ENCODE measurements around the gene MLLT6.

Gene MLLT6

DNA sequence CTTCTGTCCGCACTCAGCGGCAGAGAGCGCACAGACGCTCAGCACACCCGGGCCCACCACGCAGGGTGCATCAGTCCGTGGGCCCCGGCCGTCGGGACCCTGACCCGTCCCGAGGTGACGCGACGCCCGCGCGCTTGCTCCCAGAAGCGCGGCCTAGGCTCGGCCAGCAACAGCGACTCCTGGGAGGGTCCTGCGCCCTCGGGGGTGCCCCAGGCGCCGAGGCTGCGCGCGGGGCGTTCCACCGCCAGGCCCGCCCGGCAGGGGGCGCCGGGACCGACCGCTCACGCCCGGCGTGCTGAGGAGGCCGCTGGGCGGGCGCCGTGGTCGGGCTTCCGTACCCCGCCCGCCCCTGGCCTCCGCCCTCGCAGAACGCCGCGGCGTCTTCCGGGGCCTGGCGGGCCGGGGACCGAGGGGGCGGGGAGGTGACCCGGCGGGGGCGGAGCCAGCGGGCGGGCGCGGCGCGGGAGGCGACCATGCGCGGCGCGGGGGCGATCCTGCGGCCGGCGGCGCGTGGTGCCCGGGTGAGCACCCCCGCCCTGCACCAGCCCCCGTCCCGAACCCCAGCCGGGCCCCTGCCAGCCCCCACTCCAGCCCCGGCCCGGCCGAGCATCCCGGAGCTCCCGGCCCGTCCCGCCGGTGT, 24.9 kb downstream of the MLLT6 start, which contains the start of gene CISD3:
TSS of gene CISD3 (plus strand) at position 456 of the 640 bp plus-strand sequence. CDS start at position 474, 18 bp downstream.
- Histone ChIP-seq H3K4me1 (peaks cover 0 to 45% (median 37%) of the 10 kb centered on the region in 4 donors), H3K9me3 (no peaks in the 10 kb centered on the region), H3K36me3 (peaks cover 7 to 35% (median 24%) of the 10 kb centered on the region in 3 donors), H3K4me3 (peak within 1 kb of the TSS; percentile 68 to 79), H3K27me3 (no peaks in the 10 kb centered on the region), H3K27ac (peak within 1 kb of the TSS; percentile 86 to 94)
- TF ChIP-seq, protein P1, sequence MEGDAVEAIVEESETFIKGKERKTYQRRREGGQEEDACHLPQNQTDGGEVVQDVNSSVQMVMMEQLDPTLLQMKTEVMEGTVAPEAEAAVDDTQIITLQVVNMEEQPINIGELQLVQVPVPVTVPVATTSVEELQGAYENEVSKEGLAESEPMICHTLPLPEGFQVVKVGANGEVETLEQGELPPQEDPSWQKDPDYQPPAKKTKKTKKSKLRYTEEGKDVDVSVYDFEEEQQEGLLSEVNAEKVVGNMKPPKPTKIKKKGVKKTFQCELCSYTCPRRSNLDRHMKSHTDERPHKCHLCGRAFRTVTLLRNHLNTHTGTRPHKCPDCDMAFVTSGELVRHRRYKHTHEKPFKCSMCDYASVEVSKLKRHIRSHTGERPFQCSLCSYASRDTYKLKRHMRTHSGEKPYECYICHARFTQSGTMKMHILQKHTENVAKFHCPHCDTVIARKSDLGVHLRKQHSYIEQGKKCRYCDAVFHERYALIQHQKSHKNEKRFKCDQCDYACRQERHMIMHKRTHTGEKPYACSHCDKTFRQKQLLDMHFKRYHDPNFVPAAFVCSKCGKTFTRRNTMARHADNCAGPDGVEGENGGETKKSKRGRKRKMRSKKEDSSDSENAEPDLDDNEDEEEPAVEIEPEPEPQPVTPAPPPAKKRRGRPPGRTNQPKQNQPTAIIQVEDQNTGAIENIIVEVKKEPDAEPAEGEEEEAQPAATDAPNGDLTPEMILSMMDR (IDR thresholded peaks at IDR 0.05), result peak; percentile 60 to 96
- DNase-seq, result peak; percentile 76 to 91
- intact Hi-C loops (cut with DNase I; ENCODE audit: low total_unique reads), result loop anchor here (10.0 kb wide), 1 partner anchor 375 kb away; the partner anchor contains the start of gene SOCS7

DNA sequence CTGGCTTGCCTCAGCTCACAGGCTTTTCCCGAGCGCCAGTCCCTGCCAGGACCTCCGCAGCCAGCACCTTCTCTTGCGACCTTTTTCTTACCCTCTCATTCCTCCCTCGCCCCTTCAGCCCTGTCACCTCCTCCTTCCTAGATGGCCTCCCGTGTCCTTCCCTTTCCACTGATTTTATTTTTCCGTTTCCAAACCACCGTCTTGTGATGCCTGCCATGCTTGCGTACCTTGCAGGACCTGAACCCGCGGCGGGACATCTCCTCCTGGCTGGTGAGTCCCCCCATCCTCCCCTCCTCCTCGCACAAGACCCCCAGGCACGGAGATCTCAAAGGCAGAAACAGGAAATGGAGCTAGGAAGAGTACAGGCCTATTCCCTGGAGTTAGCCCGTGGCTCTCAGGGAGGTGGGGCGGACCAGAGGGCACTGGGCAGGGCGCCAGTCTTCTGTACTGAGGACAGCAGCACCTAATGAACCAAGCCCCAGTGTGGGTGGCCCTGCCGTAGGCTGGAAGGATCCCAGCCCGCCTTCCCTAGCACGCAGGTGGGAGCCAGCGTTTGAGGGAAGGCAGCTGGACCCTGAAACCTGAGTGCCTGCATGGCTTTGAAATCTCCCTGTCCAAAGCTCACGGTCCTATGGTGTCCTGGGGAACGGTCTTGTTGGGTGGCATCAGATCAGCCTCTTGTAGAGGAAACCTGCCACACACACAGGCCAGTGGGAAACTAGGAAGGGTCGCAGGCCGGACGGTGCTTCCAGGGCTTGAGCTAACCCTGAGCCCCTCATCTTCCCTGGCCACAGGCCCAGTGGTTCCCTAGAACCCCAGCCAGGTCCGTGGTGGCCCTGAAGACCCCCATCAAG, 25.7 kb downstream of the MLLT6 start:
- DNase-seq, result peak; percentile 65 to 91
- Histone ChIP-seq H3K27ac (peak overlapping the region; percentile 86 to 94), H3K4me1 (peaks cover 0 to 52% (median 43%) of the 10 kb centered on the region in 4 donors), H3K27me3 (no peaks in the 10 kb centered on the region), H3K4me3 (peak overlapping the region; percentile 68 to 79), H3K9me3 (no peaks in the 10 kb centered on the region), H3K36me3 (peaks cover 7 to 35% (median 20%) of the 10 kb centered on the region in 3 donors)
- intact Hi-C loops (cut with DNase I; ENCODE audit: low total_unique reads), result loop anchor here (10.0 kb wide), 1 partner anchor 376 kb away; the partner anchor contains the start of gene SOCS7
- TF ChIP-seq, protein P1 (IDR thresholded peaks at IDR 0.05), result no peak

DNA sequence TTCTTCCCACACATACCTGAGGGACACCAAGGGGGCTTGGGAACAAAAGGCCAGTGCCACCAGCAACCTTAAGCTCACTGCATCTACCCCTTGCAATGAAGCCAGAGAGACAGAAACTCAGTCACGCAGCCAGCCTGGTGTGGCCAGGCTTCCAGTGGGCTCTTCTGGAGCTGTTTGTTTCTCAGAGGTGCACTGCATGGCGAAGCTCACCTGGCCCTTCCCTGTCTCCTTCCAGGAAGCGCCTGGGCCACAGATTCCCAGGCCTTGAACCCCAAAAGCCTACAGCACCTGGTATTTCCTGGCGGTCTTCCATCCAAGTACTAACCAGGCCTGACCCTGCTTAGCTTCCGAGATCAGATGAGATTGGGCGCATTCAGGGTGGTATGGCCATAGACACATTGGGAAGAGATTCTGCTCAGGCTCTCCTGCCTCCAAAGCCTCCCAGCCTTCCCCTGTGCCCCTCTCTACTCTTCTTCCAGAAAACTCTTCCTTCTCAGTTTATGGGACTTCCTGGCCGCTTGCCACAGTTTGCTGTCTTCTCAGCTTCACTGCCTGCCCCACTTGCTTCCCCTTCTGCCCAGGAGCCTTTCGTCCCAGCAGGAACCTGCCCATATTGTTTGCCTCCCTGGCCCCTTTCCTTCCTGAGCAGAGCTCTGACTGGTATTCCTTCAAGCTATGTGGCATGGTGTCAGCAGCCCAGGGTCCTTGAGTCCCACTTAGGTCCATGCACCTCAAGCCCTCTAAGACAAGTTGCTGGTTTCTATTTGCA, 26.6 kb downstream of the MLLT6 start:
- H3K27ac ChIP-seq, result peak overlapping the region; percentile 86 to 94
- H3K27me3 ChIP-seq, result no peaks in the 10 kb centered on the region
- intact Hi-C loops (cut with DNase I; ENCODE audit: low total_unique reads), result loop anchor here (10.0 kb wide), 1 partner anchor 377 kb away; the partner anchor contains the start of gene SOCS7
- TF ChIP-seq, protein P1 (IDR thresholded peaks at IDR 0.05), result no peak
- H3K4me1 ChIP-seq, result peaks cover 0 to 52% (median 43%) of the 10 kb centered on the region in 4 donors
- peak in 1 of 2 donors; percentile 60 for DNase-seq
- H3K36me3 ChIP-seq, result peaks cover 7 to 37% (median 29%) of the 10 kb centered on the region in 3 donors
- no peaks in the 10 kb centered on the region for H3K9me3 ChIP-seq
- peak overlapping the region; percentile 68 to 79 for H3K4me3 ChIP-seq

- Histone ChIP-seq H3K4me1 (peaks cover 0 to 52% (median 43%) of the 10 kb centered on the region in 4 donors), H3K27me3 (no peaks in the 10 kb centered on the region), H3K27ac (peak overlapping the region; percentile 86 to 94), H3K4me3 (no peak overlapping the region), H3K36me3 (peaks cover 7 to 45% (median 34%) of the 10 kb centered on the region in 3 donors), H3K9me3 (no peaks in the 10 kb centered on the region)
- intact Hi-C loops (cut with DNase I; ENCODE audit: low total_unique reads), result loop anchor here (10.0 kb wide), 1 partner anchor 378 kb away; the partner anchor contains the start of gene SOCS7
- TF ChIP-seq, protein P1 (IDR thresholded peaks at IDR 0.05), result no peak
- peak in 1 of 2 donors; percentile 79 for DNase-seq
Observed at GRCh38 chr17:38732376-38733281, 27.6 kb downstream of the MLLT6 start.

Data from tibial artery (tissue), 4 donors.